GM19324 (cell line): ENCODE measurements around the gene SSR2.

Experiments
- ATAC-seq: cut with Tn5 transposase; IDR thresholded peaks from one replicate; pipeline ENCODE4 v1.9.1; 2021; ENCODE audit warnings: mild to moderate bottlenecking, moderate library complexity; ENCODE audit not compliant: unreplicated experiment, low FRiP score

The SSR2 gene

GRCh38 chr1:155976062-155976912, 44.5 kb downstream of the SSR2 start:
- no peak for ATAC-seq

GRCh38 chr1:155975375-155976061, 45.2 kb downstream of the SSR2 start:
- ATAC-seq, result no peak

GRCh38 chr1:155974208-155975115, 46.3 kb downstream of the SSR2 start:
- no peak for ATAC-seq

GRCh38 chr1:155973723-155974122, 47.0 kb downstream of the SSR2 start:
- ATAC-seq, result no peak

- no peak for ATAC-seq
Observed at GRCh38 chr1:155971910-155972809, 48.6 kb downstream of the SSR2 start.

GRCh38 chr1:155970531-155971167, 50.1 kb downstream of the SSR2 start:
- no peak for ATAC-seq

GRCh38 chr1:155969377-155969791, 51.4 kb downstream of the SSR2 start:
- ATAC-seq, result no peak

- ATAC-seq, result no peak
Observed at GRCh38 chr1:155968670-155969069, 52.1 kb downstream of the SSR2 start.

- no peak for ATAC-seq
Observed at GRCh38 chr1:155968051-155968400, 52.7 kb downstream of the SSR2 start.

- no peak for ATAC-seq
Observed at GRCh38 chr1:155967341-155968050, 53.3 kb downstream of the SSR2 start.

GRCh38 chr1:155966750-155967149, 54.0 kb downstream of the SSR2 start:
- ATAC-seq, result no peak

GRCh38 chr1:155966135-155966534, 54.6 kb downstream of the SSR2 start:
- no peak for ATAC-seq

- no peak for ATAC-seq
Observed at GRCh38 chr1:155964193-155964592, 56.6 kb downstream of the SSR2 start.

- ATAC-seq, result no peak
Observed at GRCh38 chr1:155962599-155963211, 58.0 kb downstream of the SSR2 start.

GRCh38 chr1:155961937-155962336, 58.8 kb downstream of the SSR2 start:
- no peak for ATAC-seq

GRCh38 chr1:155960081-155960745, 60.5 kb downstream of the SSR2 start:
- ATAC-seq, result no peak
